MM.1S (cell line): ENCODE measurements around the gene PTCH2.

Source experiments
- EZH2 ChIP-seq: fragments of 300-600 bp; sonication (generic); optimal IDR thresholded peaks from 2 replicates; pipeline ENCODE3; 2017; ENCODE audit warnings: low read depth, mild to moderate bottlenecking, antibody characterized with exemption, low read length, mixed read lengths
- TF ChIP-seq, protein P1 (sequence below): fragments of 300-600 bp; sonication (generic); IDR thresholded peaks from 2 replicates; pipeline ENCODE4 v1.5.1; 2016; ENCODE audit warnings: antibody characterized with exemption, low read length, mixed read lengths

DNA sequence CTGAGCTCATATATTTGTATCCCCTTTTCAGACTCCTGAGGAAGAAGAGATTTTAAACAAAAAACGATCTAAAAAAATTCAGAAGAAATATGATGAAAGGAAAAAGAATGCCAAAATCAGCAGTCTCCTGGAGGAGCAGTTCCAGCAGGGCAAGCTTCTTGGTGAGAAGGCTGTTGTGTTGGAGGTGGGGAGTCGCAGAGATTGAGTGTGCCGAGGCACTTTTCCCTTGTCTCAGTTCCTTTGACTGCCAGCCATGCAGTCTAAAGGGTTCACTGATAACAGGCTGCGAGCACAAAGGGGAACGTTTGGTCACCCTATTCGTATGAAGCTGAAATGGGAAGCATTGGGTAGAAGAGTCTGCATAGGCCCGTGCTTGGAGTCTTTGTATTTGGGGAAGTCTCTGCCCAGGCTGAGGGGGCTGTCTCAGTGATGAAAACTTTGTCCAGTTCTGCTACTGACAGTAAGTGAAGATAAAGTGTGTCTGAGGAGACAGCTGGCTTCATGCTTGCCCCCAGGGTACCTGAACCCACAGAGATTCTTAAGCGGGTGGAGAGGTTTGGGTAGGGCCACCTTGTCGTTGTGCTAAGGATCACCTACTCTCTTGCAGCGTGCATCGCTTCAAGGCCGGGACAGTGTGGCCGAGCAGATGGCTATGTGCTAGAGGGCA lies 65.0 kb downstream of the PTCH2 start:
- TF ChIP-seq, protein P1, sequence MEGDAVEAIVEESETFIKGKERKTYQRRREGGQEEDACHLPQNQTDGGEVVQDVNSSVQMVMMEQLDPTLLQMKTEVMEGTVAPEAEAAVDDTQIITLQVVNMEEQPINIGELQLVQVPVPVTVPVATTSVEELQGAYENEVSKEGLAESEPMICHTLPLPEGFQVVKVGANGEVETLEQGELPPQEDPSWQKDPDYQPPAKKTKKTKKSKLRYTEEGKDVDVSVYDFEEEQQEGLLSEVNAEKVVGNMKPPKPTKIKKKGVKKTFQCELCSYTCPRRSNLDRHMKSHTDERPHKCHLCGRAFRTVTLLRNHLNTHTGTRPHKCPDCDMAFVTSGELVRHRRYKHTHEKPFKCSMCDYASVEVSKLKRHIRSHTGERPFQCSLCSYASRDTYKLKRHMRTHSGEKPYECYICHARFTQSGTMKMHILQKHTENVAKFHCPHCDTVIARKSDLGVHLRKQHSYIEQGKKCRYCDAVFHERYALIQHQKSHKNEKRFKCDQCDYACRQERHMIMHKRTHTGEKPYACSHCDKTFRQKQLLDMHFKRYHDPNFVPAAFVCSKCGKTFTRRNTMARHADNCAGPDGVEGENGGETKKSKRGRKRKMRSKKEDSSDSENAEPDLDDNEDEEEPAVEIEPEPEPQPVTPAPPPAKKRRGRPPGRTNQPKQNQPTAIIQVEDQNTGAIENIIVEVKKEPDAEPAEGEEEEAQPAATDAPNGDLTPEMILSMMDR: no peak
- TF ChIP-seq EZH2: no peak
